ENCODE measurements around the gene LGALS3BP. TPM values are rescaled to one million over a fixed set of nuclear protein-coding genes. Genes with fewer than 3 reads are reported as not detected.

The LGALS3BP gene
- total and polyA plus RNA-seq, 10 donors, result 33.6 to 188 (median 100) TPM

DNA sequence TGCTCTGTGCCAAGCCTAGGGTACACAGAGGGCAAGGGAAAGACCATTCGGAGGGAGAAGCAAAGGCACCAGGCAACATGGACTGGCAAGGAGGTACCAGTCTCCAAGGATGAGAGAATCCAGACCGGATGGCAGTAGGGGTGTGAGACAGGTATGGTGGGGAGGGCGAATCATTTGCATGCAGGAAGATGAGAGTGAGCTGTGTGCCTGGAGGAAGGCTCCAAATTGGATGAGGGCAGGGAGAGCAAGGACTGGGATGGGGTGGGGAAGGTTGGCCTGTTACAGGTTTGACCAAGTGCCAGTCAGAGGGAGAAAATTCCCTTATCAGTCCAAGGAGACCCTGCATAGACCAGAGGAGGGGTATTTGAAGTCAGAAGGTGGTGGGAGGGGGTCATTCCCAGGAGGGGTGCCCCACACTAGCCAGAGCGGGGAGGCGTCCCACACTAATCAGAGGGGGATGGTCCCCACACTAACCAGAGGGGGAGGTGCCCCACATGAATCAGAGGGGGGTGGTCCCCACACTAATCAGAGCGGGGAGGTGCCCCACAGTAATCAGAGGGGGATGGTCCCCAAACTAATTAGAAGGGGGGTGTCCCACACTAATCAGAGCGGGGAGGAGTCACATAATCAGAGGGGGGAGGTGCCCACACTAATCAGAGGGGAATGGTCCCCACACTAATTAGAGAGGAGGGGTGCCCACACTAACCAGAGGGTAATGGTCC lies 29.1 kb upstream of the LGALS3BP start:
- no peaks in the 10 kb centered on the region for H3K9me3 ChIP-seq
- WGBS, 5 donors, result 25 to 41% (median 36%) methylated on average over 7 of the region's 7 CpGs
- DNase-seq, result peak; percentile 67

DNA sequence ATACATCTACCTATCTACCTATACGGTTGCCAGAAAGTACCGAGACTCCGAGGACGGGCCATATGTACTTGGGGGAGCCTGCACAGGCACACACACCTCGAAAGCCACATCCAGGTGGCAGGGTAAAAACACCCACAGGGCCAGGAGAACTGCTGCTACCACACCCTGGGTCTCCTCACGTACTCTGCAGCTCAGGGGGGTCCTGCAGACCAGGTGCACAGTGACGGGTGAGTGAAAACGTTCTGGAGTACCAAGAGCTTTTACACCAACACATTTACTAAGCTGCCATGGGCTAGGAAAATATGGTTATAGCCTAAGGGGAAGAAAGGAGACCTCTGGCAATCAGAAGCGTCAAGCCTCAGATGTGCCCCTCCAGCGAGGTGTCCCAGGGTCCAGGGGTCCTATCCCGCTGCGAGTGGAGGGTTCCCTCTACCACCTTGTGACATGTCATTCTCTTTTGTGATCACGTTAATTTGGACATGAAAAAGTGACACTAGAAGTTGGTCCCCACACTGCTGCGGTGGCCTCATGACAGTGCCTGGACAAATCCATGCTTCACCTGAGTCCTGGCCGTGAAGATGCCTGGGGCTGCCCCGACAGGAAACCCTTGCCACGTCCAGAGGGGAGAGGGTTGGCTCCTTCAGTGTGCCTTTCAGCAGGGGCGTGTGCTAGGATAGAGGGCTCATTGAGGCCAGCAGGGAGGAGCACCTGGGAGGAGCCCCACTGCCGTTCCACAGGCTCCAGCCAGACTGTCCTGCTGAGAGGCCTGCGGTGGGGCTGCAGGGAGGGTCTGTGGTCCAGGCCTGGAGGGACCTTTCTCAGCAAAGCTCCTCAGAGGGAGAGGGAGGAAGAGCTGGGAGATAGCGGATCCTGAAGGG lies 28.0 kb upstream of the LGALS3BP start:
- Histone ChIP-seq H3K4me3 (peak overlapping the region in 6 of 8 donors; percentile 8 to 92 (median 68)), H3K27ac (peak overlapping the region in 6 of 8 donors; percentile 43 to 97 (median 96)), H3K36me3 (peaks cover 0 to 28% (median 0%) of the 10 kb centered on the region in 6 donors), H3K27me3 (replicated peaks in 1 of 7) (no peaks in the 10 kb centered on the region), H3K4me1 (peaks cover 41 to 63% (median 53%) of the 10 kb centered on the region in 6 donors), H3K9me3 (no peaks in the 10 kb centered on the region)
- DNase-seq, result no peak
- intact Hi-C loops (cut with DNase I; ENCODE audit: low total_unique reads), result no loop called here
- 76 to 80% (median 79%) methylated on average over 19 to 21 of the region's 21 CpGs for WGBS, 5 donors
- TF ChIP-seq POLR2A (IDR thresholded peaks at IDR 0.05), result no peak
- TF ChIP-seq POLR2AphosphoS5 (IDR thresholded peaks at IDR 0.05), result peak in 1 of 3 donors; percentile 6
- TF ChIP-seq, protein P1, sequence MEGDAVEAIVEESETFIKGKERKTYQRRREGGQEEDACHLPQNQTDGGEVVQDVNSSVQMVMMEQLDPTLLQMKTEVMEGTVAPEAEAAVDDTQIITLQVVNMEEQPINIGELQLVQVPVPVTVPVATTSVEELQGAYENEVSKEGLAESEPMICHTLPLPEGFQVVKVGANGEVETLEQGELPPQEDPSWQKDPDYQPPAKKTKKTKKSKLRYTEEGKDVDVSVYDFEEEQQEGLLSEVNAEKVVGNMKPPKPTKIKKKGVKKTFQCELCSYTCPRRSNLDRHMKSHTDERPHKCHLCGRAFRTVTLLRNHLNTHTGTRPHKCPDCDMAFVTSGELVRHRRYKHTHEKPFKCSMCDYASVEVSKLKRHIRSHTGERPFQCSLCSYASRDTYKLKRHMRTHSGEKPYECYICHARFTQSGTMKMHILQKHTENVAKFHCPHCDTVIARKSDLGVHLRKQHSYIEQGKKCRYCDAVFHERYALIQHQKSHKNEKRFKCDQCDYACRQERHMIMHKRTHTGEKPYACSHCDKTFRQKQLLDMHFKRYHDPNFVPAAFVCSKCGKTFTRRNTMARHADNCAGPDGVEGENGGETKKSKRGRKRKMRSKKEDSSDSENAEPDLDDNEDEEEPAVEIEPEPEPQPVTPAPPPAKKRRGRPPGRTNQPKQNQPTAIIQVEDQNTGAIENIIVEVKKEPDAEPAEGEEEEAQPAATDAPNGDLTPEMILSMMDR (IDR thresholded peaks at IDR 0.05 in 8 of 11, conservative IDR thresholded peaks at IDR 0.05 in 3 of 11), result no peak

More for the DNA sequence above, 29.1 kb upstream of the LGALS3BP start:
- H3K4me3 ChIP-seq, result peak overlapping the region; percentile 56 to 92 (median 64)
- no peaks in the 10 kb centered on the region for H3K27me3 ChIP-seq (replicated peaks in 1 of 7)
- TF ChIP-seq POLR2AphosphoS5 (IDR thresholded peaks at IDR 0.05) (no peak), POLR2A (IDR thresholded peaks at IDR 0.05) (no peak)
- TF ChIP-seq, protein P1 (IDR thresholded peaks at IDR 0.05 in 8 of 11, conservative IDR thresholded peaks at IDR 0.05 in 3 of 11), result no peak
- H3K36me3 ChIP-seq, result peaks cover 0 to 17% (median 0%) of the 10 kb centered on the region in 6 donors
- H3K27ac ChIP-seq, result peak overlapping the region; percentile 78 to 97 (median 94)
- intact Hi-C loops (cut with DNase I; ENCODE audit: low total_unique reads), result no loop called here
- peaks cover 41 to 63% (median 51%) of the 10 kb centered on the region in 6 donors for H3K4me1 ChIP-seq

DNA sequence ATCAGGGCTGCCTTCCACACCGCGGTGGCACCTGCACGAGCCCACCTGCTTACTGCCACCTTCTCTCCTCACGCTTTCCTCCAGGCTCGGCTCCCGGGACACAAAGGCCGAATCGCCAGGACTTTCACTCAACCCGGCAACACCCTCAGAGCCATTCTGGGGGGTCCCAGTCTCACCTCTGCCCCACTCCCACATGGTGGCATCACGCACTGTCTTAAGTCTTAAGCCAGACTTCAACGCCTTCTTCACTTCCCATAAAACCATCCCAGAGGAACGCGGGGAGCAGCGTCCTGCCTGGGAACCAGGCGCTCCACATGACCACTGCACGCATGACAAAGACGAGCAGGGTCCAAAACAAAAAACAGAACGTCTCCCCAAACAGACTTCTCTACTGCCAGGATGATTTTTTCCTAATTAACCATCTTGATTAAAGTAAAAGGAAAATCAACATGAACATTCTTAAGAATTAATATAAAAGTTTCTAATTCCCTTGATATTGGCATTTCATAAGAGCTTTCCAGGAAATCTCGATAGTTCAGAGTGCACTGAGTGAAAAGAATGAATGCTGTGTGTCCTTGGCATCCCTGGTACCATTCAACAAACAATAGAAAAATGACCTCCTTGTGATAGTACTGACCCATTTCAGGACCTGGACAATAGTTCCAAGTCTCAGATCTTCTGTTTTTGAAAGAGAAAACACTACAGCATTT lies 27.2 kb upstream of the LGALS3BP start:
- no peak for DNase-seq
- H3K27ac ChIP-seq, result peak overlapping the region in 6 of 8 donors; percentile 33 to 97 (median 96)
- H3K9me3 ChIP-seq, result no peaks in the 10 kb centered on the region
- intact Hi-C loops (cut with DNase I; ENCODE audit: low total_unique reads), result no loop called here
- H3K4me3 ChIP-seq, result peak overlapping the region in 1 of 8 donors; percentile 82
- H3K4me1 ChIP-seq, result peaks cover 41 to 70% (median 56%) of the 10 kb centered on the region in 6 donors
- H3K27me3 ChIP-seq (replicated peaks in 1 of 7), result no peaks in the 10 kb centered on the region
- WGBS, 5 donors, result 82 to 91% (median 87%) methylated on average over 19 of the region's 19 CpGs
- peaks cover 0 to 36% (median 6%) of the 10 kb centered on the region in 6 donors for H3K36me3 ChIP-seq
- TF ChIP-seq POLR2AphosphoS5 (IDR thresholded peaks at IDR 0.05), result no peak
- TF ChIP-seq POLR2A (IDR thresholded peaks at IDR 0.05), result no peak
- TF ChIP-seq, protein P1 (IDR thresholded peaks at IDR 0.05 in 8 of 11, conservative IDR thresholded peaks at IDR 0.05 in 3 of 11), result no peak

Data from spleen (tissue), 11 donors.